22Rv1 (cell line): Measurements from ENCODE around the gene DRICH1.

ENCODE experiments used
- ZFX ChIP-seq: fragments of 450-650 bp; IDR thresholded peaks from 2 replicates; pipeline ENCODE4 v1.6.1; 2017; ENCODE audit warnings: antibody characterized with exemption, borderline replicate concordance
- TF ChIP-seq, protein P1 (sequence below): fragments of 450-650 bp; IDR thresholded peaks from 2 replicates; pipeline ENCODE4 v1.5.1; 2017; ENCODE audit warnings: mild to moderate bottlenecking

DNA sequence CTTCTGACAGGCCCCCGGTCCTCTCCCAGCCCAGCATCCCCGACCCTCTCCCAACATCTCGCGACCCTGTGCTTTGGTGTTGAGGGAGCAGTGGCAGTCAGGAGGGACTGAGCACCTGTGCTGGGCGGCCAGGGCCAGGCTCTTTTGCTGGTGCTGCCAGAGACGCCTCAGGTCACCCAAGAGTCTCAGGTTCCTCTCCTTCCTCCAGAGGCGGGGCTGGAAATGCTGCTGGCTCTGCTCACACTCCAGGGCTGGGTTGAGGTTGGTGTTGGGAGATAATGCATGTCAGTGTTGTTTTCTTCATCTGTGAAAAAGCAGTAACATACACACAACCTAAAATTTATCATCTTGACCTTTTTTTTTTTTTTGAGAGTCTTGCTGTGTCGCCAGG, 50.9 kb downstream of the DRICH1 start:
- TF ChIP-seq, protein P1, sequence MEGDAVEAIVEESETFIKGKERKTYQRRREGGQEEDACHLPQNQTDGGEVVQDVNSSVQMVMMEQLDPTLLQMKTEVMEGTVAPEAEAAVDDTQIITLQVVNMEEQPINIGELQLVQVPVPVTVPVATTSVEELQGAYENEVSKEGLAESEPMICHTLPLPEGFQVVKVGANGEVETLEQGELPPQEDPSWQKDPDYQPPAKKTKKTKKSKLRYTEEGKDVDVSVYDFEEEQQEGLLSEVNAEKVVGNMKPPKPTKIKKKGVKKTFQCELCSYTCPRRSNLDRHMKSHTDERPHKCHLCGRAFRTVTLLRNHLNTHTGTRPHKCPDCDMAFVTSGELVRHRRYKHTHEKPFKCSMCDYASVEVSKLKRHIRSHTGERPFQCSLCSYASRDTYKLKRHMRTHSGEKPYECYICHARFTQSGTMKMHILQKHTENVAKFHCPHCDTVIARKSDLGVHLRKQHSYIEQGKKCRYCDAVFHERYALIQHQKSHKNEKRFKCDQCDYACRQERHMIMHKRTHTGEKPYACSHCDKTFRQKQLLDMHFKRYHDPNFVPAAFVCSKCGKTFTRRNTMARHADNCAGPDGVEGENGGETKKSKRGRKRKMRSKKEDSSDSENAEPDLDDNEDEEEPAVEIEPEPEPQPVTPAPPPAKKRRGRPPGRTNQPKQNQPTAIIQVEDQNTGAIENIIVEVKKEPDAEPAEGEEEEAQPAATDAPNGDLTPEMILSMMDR, result no peak
- TF ChIP-seq ZFX, result no peak
